Measurements from ENCODE around the gene CGB7. TPM values are rescaled to one million over a fixed set of nuclear protein-coding genes. Genes with fewer than 3 reads are reported as not detected.

The CGB7 gene
- total and polyA plus RNA-seq, 2 donors (not counting 1 experiment from before 2014, with no cell fraction given): not detected

DNA sequence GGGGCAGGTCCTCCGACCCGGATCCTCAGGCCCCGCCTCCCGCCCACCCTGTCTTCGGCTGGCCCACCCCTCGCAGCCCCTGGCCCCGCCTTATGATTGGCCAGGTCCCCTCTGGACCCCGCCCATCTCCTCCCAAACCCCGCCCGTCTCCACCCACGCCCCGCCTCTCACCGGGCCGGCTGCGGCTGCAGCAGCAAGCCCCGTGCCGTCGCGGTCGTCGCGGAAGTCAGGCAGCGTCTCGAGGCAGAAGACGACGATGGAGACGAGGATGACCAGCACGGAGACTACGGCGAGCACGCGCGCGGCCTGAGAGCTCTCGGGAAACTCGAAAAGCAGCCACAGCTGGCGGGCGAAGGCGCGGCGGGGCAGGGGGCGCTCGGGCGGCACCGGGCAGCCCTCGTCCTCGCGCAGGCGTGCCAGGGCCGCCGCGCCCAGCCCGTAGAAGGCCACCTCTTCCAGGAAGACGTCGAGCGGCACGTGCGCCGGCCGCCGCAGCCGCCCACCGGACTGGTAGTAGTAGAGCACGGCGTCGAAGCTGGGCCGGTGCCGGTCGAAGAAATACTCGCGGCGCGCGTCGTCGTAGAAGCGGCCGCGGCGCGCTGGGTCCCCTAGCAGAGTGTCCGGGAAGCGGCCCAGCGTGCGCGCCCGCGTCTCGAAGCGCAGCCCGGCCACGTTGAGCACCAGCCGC, 14.5 kb upstream of the CGB7 start:
- DNase-seq (peak; percentile 36), ATAC-seq (ENCODE audit: low read depth) (peak; percentile 24)
- ChIA-PET CTCF (no interaction called here), POLR2A (no interaction called here)
- Histone ChIP-seq H4K20me1 (ENCODE audit: control insufficient read depth, insufficient read depth, low read length, poor library complexity, severe bottlenecking) (no peaks in the 10 kb centered on the region), H3K4me3 (ENCODE audit: control extremely low read depth in 1 of 5, extremely low read depth in 1 of 5, insufficient read depth in 1 of 5, low read depth in 2 of 5, low read length in 4 of 5) (no peak overlapping the region), H3K36me3 (replicated peaks in 1 of 2; ENCODE audit: control extremely low read depth in 1 of 2, control insufficient read depth in 1 of 2, extremely low read depth in 1 of 2, insufficient read depth in 2 of 2, low read length in 1 of 2) (no peaks in the 10 kb centered on the region), H2AFZ (ENCODE audit: insufficient read depth, low read depth, low read length, poor library complexity, severe bottlenecking) (peak overlapping the region; percentile 16), H3K79me2 (ENCODE audit: control insufficient read depth, insufficient read depth, low read length) (no peaks in the 10 kb centered on the region), H3K9ac (ENCODE audit: low read length) (no peak overlapping the region), H3K4me2 (replicated peaks; ENCODE audit: low read depth, low read length, poor library complexity, severe bottlenecking) (peak overlapping the region; percentile 45), H3K27me3 (replicated peaks in 1 of 4; ENCODE audit: control extremely low read depth in 1 of 4, control insufficient read depth in 3 of 4, insufficient read depth in 4 of 4, low read length in 3 of 4) (peaks cover 0 to 64% (median 23%) of the 10 kb centered on the region in 4 experiments), H3K4me1 (ENCODE audit: control insufficient read depth in 2 of 2, insufficient read depth in 2 of 2, low read length in 2 of 2) (peaks cover 7 to 16% of the 10 kb centered on the region in 2 donors), H3K9me3 (ENCODE audit: control extremely low read depth in 1 of 3, control insufficient read depth in 2 of 3, insufficient read depth in 1 of 3, low read length in 2 of 3) (peaks cover 0 to 20% (median 0%) of the 10 kb centered on the region in 3 donors), H3K27ac (ENCODE audit: low read length in 2 of 2) (no peak overlapping the region)
- Mint-ChIP-seq H3K4me1 (peaks cover 11% of the 10 kb centered on the region), H3K27ac (no peak overlapping the region), H3K4me3 (peak overlapping the region; percentile 13), H3K9me3 (ENCODE audit: insufficient read depth) (peaks cover 1% of the 10 kb centered on the region), H3K27me3 (peaks cover 66% of the 10 kb centered on the region)
- intact Hi-C loops (cut with micrococcal nuclease): no loop called here
- WGBS (ENCODE audit: insufficient coverage): 16% methylated on average over 91 of the region's 93 CpGs
- TF ChIP-seq, protein P1, sequence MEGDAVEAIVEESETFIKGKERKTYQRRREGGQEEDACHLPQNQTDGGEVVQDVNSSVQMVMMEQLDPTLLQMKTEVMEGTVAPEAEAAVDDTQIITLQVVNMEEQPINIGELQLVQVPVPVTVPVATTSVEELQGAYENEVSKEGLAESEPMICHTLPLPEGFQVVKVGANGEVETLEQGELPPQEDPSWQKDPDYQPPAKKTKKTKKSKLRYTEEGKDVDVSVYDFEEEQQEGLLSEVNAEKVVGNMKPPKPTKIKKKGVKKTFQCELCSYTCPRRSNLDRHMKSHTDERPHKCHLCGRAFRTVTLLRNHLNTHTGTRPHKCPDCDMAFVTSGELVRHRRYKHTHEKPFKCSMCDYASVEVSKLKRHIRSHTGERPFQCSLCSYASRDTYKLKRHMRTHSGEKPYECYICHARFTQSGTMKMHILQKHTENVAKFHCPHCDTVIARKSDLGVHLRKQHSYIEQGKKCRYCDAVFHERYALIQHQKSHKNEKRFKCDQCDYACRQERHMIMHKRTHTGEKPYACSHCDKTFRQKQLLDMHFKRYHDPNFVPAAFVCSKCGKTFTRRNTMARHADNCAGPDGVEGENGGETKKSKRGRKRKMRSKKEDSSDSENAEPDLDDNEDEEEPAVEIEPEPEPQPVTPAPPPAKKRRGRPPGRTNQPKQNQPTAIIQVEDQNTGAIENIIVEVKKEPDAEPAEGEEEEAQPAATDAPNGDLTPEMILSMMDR (IDR thresholded peaks at IDR 0.05): no peak
- TF ChIP-seq EZH2 (IDR thresholded peaks at IDR 0.05; ENCODE audit: borderline replicate concordance, insufficient read depth, low read depth, low read length, poor library complexity, severe bottlenecking): no peak

DNA sequence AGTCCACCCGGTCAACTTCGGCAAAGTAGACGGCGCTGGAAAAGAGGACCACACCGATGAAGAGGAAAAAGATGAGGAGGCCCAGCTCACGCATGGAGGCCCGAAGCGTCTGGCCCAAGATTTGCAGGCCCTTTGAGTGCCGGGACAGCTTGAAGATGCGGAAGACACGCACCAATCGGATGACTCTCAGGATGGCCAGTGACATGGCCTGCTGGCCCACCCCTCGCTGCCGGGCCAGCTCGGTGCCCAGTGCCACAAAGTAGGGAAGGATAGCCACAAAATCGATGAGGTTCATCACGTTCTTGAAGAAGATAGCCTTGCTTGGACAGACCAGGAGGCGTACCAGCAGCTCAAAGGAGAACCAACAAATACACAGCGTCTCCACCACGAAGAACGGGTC, 12.9 kb upstream of the CGB7 start:
- peaks cover 14% of the 10 kb centered on the region for H3K4me1 Mint-ChIP-seq
- H3K4me3 ChIP-seq (ENCODE audit: control extremely low read depth in 1 of 5, extremely low read depth in 1 of 5, insufficient read depth in 1 of 5, low read depth in 2 of 5, low read length in 4 of 5): no peak overlapping the region
- H3K27me3 Mint-ChIP-seq: peaks cover 77% of the 10 kb centered on the region
- H3K4me2 ChIP-seq (replicated peaks; ENCODE audit: low read depth, low read length, poor library complexity, severe bottlenecking): no peak overlapping the region
- ChIA-PET POLR2A (interaction anchor here (0.5 kb wide), 1 partner anchor 255 kb away, joined by 3 read pairs; no protein-coding TSS in a partner anchor), CTCF (interaction anchor here (0.8 to 1.5 kb wide), 3 partner anchors 12 to 138 kb away, joined by 3 to 5 read pairs (median 3); no protein-coding TSS in a partner anchor)
- H4K20me1 ChIP-seq (ENCODE audit: control insufficient read depth, insufficient read depth, low read length, poor library complexity, severe bottlenecking): no peaks in the 10 kb centered on the region
- DNase-seq: no peak
- ATAC-seq (ENCODE audit: low read depth): no peak
- H3K79me2 ChIP-seq (ENCODE audit: control insufficient read depth, insufficient read depth, low read length): no peaks in the 10 kb centered on the region
- intact Hi-C loops (cut with micrococcal nuclease): no loop called here
- 93% methylated on average over 21 of the region's 21 CpGs for WGBS (ENCODE audit: insufficient coverage)
- H3K9me3 ChIP-seq (ENCODE audit: control extremely low read depth in 1 of 3, control insufficient read depth in 2 of 3, insufficient read depth in 1 of 3, low read length in 2 of 3): peaks cover 0 to 20% (median 0%) of the 10 kb centered on the region in 3 donors
- H3K27me3 ChIP-seq (replicated peaks in 1 of 4; ENCODE audit: control extremely low read depth in 1 of 4, control insufficient read depth in 3 of 4, insufficient read depth in 4 of 4, low read length in 3 of 4): peaks cover 0 to 72% (median 31%) of the 10 kb centered on the region in 4 experiments
- no peak overlapping the region for H3K27ac ChIP-seq (ENCODE audit: low read length in 2 of 2)
- no peak for TF ChIP-seq EZH2 (IDR thresholded peaks at IDR 0.05; ENCODE audit: borderline replicate concordance, insufficient read depth, low read depth, low read length, poor library complexity, severe bottlenecking)
- TF ChIP-seq, protein P1 (IDR thresholded peaks at IDR 0.05): no peak
- no peaks in the 10 kb centered on the region for H3K36me3 ChIP-seq (replicated peaks in 1 of 2; ENCODE audit: control extremely low read depth in 1 of 2, control insufficient read depth in 1 of 2, extremely low read depth in 1 of 2, insufficient read depth in 2 of 2, low read length in 1 of 2)
- H3K9ac ChIP-seq (ENCODE audit: low read length): no peak overlapping the region
- H2AFZ ChIP-seq (ENCODE audit: insufficient read depth, low read depth, low read length, poor library complexity, severe bottlenecking): no peak overlapping the region
- H3K4me3 Mint-ChIP-seq: peak overlapping the region; percentile 26
- peaks cover 7 to 16% of the 10 kb centered on the region in 2 donors for H3K4me1 ChIP-seq (ENCODE audit: control insufficient read depth in 2 of 2, insufficient read depth in 2 of 2, low read length in 2 of 2)
- H3K9me3 Mint-ChIP-seq (ENCODE audit: insufficient read depth): peaks cover 1% of the 10 kb centered on the region
- H3K27ac Mint-ChIP-seq: no peak overlapping the region
